SU-DHL-6 (cell line): ENCODE measurements around the gene ARMS2.

ENCODE experiments used
- EZH2phosphoT487 ChIP-seq: fragments of 200-600 bp; sonication (generic), shearing (Covaris generic); conservative IDR thresholded peaks from 2 replicates; pipeline ENCODE4 v1.6.1; 2018; ENCODE audit warnings: mild to moderate bottlenecking, antibody characterized with exemption, low read length, moderate library complexity, mixed read lengths
- TF ChIP-seq, protein P1 (sequence below): fragments of 200-600 bp; sonication (generic); IDR thresholded peaks from one replicate; pipeline ENCODE4 v1.5.1; 2017; ENCODE audit warnings: antibody characterized with exemption, mild to moderate bottlenecking, low read length, moderate library complexity; ENCODE audit not compliant: insufficient read depth, poor library complexity, severe bottlenecking

- TF ChIP-seq, protein P1, sequence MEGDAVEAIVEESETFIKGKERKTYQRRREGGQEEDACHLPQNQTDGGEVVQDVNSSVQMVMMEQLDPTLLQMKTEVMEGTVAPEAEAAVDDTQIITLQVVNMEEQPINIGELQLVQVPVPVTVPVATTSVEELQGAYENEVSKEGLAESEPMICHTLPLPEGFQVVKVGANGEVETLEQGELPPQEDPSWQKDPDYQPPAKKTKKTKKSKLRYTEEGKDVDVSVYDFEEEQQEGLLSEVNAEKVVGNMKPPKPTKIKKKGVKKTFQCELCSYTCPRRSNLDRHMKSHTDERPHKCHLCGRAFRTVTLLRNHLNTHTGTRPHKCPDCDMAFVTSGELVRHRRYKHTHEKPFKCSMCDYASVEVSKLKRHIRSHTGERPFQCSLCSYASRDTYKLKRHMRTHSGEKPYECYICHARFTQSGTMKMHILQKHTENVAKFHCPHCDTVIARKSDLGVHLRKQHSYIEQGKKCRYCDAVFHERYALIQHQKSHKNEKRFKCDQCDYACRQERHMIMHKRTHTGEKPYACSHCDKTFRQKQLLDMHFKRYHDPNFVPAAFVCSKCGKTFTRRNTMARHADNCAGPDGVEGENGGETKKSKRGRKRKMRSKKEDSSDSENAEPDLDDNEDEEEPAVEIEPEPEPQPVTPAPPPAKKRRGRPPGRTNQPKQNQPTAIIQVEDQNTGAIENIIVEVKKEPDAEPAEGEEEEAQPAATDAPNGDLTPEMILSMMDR, result no peak
- TF ChIP-seq EZH2phosphoT487, result no peak
Measured at GRCh38 chr10:122484276-122485060, 30.0 kb downstream of the ARMS2 start.
